Fibroblast of skin of right quadriceps (primary cell): ENCODE measurements around the gene SLC66A1.
"Not testable (repeated sequence)": the region's sequence is repeated elsewhere in the genome, so short reads cannot be mapped to it uniquely, and the experiment has no call there.

Source experiments
- DNase-seq: peaks from one replicate; pipeline ENCODE4 v3.0.0-alpha.2; 2013

Gene SLC66A1

GRCh38 chr1:19311931-19312781 is at the start of gene SLC66A1, which contains the start of gene AKR7A2:
SLC66A1 (plus strand) TSS chr1:19312326; CDS start chr1:19317678, 5,352 bp downstream.
AKR7A2 (minus strand) TSS chr1:19312144; CDS start chr1:19312124, 20 bp downstream.
- peak; percentile 92 for DNase-seq

- no peak for DNase-seq
Measured at GRCh38 chr1:19262744-19263143, 49.4 kb upstream of the SLC66A1 start.

GRCh38 chr1:19268445-19268844 is 43.7 kb upstream of the SLC66A1 start:
- DNase-seq: no peak

- DNase-seq: not testable (repeated sequence)
Measured at GRCh38 chr1:19269427-19270342, 42.4 kb upstream of the SLC66A1 start.

GRCh38 chr1:19270343-19270730 is 41.8 kb upstream of the SLC66A1 start:
- DNase-seq: not testable (repeated sequence)

- DNase-seq: no peak
Measured at GRCh38 chr1:19272064-19272463, 40.1 kb upstream of the SLC66A1 start.

GRCh38 chr1:19273106-19273843 is 38.9 kb upstream of the SLC66A1 start:
- no peak for DNase-seq

GRCh38 chr1:19273844-19274531 is 38.1 kb upstream of the SLC66A1 start:
- not testable (repeated sequence) for DNase-seq

GRCh38 chr1:19274636-19275035 is 37.5 kb upstream of the SLC66A1 start:
- DNase-seq: no peak

- DNase-seq: no peak
Measured at GRCh38 chr1:19283891-19284290, 28.2 kb upstream of the SLC66A1 start.

- no peak for DNase-seq
Measured at GRCh38 chr1:19284881-19285280, 27.2 kb upstream of the SLC66A1 start.

GRCh38 chr1:19285366-19285765 is 26.8 kb upstream of the SLC66A1 start:
- not testable (repeated sequence) for DNase-seq

GRCh38 chr1:19285807-19286206 is 26.3 kb upstream of the SLC66A1 start:
- DNase-seq: not testable (repeated sequence)

- no peak for DNase-seq
Measured at GRCh38 chr1:19287436-19288185, 24.5 kb upstream of the SLC66A1 start.

- not testable (repeated sequence) for DNase-seq
Measured at GRCh38 chr1:19288324-19289241, 23.5 kb upstream of the SLC66A1 start, which contains the start of gene AKR7A3. AKR7A3 (minus strand) TSS chr1:19288770; CDS start chr1:19288709, 61 bp downstream.

- no peak for DNase-seq
Measured at GRCh38 chr1:19289244-19289643, 22.9 kb upstream of the SLC66A1 start.

- no peak for DNase-seq
Measured at GRCh38 chr1:19294638-19295037, 17.5 kb upstream of the SLC66A1 start.

- DNase-seq: no peak
Measured at GRCh38 chr1:19300211-19300610, 11.9 kb upstream of the SLC66A1 start.

- not testable (repeated sequence) for DNase-seq
Measured at GRCh38 chr1:19304081-19304480, 8.0 kb upstream of the SLC66A1 start.

- DNase-seq: no peak
Measured at GRCh38 chr1:19305880-19306279, 6.2 kb upstream of the SLC66A1 start.
